ENCODE data around the gene F11.
"Not testable (repeated sequence)": the region's sequence is repeated elsewhere in the genome, so short reads cannot be mapped to it uniquely, and the experiment has no call there.

The F11 gene

GRCh38 chr4:186298031-186298647 is 32.1 kb downstream of the F11 start:
- no peak for DNase-seq (ENCODE audit: low read depth in 2 of 2)

- no peak for DNase-seq (ENCODE audit: low read depth in 2 of 2)
These were observed 33.3 kb downstream of the F11 start for GRCh38 chr4:186299291-186299690.

- no peak for DNase-seq (ENCODE audit: low read depth in 2 of 2)
These were observed 34.8 kb downstream of the F11 start for GRCh38 chr4:186300659-186301390.

GRCh38 chr4:186304216-186304615 is 38.2 kb downstream of the F11 start:
- DNase-seq (ENCODE audit: low read depth in 2 of 2): no peak

GRCh38 chr4:186304866-186305505 is 39.0 kb downstream of the F11 start:
- no peak for DNase-seq (ENCODE audit: low read depth in 2 of 2)

GRCh38 chr4:186307497-186307896 is 41.5 kb downstream of the F11 start:
- DNase-seq (ENCODE audit: low read depth in 2 of 2): no peak

- DNase-seq (ENCODE audit: low read depth in 2 of 2): no peak
These were observed 41.9 kb downstream of the F11 start for GRCh38 chr4:186307916-186308315.

- DNase-seq (ENCODE audit: low read depth in 2 of 2): no peak
These were observed 52.5 kb downstream of the F11 start for GRCh38 chr4:186318481-186318880.

GRCh38 chr4:186324660-186325059 is 58.7 kb downstream of the F11 start:
- not testable (repeated sequence) for DNase-seq (ENCODE audit: low read depth in 2 of 2)

- DNase-seq (ENCODE audit: low read depth in 2 of 2): no peak
These were observed 60.4 kb downstream of the F11 start for GRCh38 chr4:186326391-186326790.

- DNase-seq (ENCODE audit: low read depth in 2 of 2): no peak
These were observed 63.4 kb downstream of the F11 start for GRCh38 chr4:186329372-186329771.

- DNase-seq (ENCODE audit: low read depth in 2 of 2): no peak
These were observed 64.4 kb downstream of the F11 start for GRCh38 chr4:186330368-186330767.

- no peak for DNase-seq (ENCODE audit: low read depth in 2 of 2)
These were observed 69.8 kb downstream of the F11 start for GRCh38 chr4:186335793-186336192.
